Measurements from ENCODE around the gene ATP6V1C2.

DNA sequence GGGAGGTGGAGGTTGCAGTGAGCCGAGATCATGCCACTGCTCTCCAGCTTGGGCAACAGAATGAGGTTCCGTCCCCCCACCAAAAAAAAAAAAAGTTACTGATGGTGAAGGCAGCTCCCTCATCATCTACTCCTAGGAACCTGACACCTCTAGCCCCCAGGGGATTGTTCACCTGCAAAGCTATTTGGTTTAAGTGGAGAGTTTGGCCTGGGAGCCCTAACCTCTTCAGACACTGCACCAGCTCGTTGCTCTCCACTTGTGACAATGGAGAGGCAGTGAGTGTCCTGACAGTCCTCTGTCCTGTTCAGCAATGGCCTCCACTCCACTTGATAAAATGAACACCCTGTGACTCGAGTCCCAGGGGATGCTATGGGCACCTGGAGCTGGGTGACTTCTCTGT, 43.5 kb downstream of the ATP6V1C2 start:
- TF ChIP-seq, protein P1, sequence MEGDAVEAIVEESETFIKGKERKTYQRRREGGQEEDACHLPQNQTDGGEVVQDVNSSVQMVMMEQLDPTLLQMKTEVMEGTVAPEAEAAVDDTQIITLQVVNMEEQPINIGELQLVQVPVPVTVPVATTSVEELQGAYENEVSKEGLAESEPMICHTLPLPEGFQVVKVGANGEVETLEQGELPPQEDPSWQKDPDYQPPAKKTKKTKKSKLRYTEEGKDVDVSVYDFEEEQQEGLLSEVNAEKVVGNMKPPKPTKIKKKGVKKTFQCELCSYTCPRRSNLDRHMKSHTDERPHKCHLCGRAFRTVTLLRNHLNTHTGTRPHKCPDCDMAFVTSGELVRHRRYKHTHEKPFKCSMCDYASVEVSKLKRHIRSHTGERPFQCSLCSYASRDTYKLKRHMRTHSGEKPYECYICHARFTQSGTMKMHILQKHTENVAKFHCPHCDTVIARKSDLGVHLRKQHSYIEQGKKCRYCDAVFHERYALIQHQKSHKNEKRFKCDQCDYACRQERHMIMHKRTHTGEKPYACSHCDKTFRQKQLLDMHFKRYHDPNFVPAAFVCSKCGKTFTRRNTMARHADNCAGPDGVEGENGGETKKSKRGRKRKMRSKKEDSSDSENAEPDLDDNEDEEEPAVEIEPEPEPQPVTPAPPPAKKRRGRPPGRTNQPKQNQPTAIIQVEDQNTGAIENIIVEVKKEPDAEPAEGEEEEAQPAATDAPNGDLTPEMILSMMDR (IDR thresholded peaks at IDR 0.05; ENCODE audit: low read depth, low read length, poor library complexity, severe bottlenecking): no peak
- TF ChIP-seq EZH2phosphoT487 (IDR thresholded peaks at IDR 0.05; ENCODE audit: borderline replicate concordance, low read length): no peak

Measured in DOHH2 (cell line).